ENCODE measurements around the gene SYNC.

SYNC gene

DNA sequence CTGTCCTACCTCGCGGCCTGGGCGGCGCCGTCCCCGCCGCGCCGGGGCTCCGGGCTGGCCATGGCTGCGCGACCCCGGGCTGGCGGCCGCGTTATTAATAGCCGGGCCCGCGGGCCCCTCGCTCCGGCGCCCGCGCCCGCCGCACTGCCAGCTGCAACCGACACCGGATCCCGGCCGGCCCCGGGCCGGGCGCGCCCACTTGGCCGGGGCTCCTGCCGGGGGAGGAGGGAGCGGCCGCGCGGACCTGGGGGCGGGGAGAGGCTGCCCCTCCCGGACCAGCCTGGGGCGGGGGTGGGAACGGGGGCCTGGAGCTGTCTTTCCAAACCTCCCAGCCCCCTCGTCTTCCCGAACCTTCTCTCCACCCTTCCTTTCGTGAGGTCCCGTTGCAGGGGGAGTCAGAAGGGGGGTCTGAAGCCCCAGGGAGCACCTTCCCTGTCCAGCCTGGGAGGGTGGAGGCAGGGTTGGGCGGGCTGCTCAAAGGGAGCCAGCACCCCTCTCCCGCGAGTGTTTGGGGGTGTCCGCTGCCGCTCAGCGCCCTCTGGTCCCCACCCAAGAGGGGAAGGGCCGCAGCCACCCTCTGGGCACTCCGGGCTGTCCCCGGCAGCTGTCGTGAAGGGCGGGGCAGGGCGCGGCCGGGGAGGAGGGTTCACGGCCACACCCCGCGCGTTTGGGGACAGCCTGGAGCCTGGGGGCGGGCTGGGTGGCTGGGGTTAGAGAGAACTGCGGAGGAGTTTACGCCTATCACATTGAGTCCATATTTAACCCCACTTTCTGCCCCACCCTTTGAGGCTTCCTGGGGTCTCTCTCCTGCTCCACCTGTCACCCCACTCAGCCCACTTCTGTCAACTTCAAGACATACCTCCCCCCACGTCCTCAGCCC lies at the start of gene SYNC:
TSS of gene SYNC (minus strand) at position 172 of the 880 bp plus-strand sequence. CDS start at position 62, 110 bp downstream.
- peak; percentile 77 for DNase-seq

DNA sequence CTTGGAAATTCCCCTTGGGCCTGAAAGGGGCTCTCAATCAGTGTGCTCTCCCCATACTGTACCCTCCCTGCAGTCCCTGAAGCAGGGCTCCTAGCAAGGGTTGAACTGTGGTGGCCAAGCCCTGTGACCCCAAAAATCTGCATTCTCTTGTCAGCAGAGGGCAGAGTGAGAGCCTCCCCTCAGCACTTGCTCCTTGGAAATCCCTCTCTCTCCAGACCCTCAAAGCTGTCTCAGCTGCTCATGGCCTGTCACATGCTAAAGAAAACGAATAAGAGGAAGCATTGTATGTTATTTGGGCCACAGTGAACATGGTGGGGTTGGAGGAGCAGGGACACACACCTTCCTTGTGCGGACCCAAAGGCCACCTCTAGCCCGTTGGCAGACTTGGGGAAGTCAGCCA lies 47.2 kb upstream of the SYNC start:
- DNase-seq = no peak

DNA sequence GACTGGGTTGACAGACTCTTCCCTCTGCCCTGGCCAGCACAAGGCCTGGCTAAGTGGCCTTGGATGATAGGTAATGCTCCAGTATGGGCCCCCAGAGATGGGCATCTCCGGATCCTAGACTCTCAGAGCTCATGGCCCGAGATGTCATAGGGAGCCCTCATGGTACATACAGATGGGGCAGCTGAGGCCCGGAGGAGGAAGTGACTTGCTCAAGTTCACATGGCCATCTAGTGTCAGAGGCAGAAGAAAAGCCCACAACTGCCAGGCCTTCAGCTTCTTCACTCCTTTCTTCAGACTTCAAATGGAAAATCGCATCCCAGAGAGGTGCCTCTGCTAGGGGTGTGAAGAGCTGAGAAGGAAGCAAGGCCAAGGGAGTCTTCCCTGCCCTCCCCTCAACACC lies 46.8 kb upstream of the SYNC start:
- no peak for DNase-seq

DNA sequence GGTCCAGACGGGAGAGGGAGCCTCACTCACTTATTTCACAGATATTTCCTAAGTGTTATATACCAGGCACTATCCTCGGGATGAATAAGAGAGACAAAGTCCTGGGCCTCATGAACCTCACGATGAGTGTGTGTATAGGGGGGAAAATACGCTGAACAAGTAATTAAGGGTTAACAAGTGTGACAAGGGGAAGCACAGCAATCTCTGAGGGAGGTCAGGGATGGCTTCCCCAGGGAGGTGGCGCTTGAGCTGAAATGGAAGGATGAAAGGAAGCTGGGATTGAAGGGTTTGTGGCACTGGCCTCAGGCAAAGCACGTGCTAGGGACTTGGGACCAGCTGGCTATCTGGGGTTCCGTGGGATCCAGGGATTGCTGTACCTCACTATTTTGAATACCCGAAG lies 46.4 kb upstream of the SYNC start:
- no peak for DNase-seq

DNA sequence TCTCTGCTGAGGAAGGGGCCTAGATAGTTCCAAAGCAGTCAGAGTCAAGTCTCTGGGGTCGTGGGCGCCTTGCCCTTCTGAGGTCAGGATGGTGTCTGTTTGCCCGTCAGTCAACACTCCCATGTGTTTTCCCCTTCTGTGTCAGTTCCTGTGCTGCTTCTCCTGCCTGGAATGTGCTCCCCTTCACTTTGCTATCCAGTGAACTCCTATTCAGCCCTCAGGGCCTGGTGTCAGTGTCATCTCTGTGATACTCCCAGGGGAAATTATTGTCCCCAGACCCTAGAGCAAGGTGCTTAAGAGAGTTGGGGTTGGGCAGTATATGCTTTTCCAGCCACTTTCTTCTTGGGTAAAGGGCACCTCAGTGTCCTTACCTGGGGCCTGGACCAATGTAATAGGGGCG lies 45.8 kb upstream of the SYNC start:
- DNase-seq = no peak

DNA sequence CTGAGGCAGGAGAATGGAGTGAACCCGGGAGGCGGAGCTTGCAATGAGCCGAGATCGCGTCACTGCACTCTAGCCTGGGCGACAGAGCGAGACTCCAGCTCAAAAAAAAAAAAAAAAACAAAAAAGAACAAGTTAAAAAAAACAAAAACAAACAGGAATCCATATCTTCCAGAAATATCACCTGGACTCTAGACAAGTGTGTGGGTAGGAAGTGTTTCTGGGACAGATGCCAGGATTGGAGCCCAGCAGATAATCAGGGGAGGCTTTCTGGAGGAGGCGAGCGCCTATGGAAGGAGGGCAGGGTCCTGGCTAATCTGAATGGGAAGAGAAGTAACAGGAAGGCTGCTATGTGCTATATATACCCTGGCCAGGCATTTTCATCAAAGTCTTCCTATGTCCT lies 43.6 kb upstream of the SYNC start:
- no peak for DNase-seq

DNA sequence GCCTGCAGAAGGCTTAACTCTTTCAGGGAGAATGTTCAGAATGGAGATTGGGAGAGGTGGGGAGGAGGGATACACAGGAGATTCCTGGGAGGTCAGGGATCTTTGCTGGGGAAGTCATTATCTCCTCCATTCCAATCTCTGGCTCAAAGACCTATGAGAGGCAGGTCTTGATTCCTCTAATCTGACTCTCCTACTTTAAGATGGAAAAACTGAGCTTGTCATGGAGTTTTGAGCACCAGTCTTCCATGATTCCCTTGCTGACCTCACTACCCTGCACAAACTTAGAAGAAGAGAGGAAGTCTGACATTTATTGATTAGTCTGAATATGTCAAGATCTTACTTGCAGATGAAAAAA lies 41.5 kb upstream of the SYNC start:
- no peak for DNase-seq

DNA sequence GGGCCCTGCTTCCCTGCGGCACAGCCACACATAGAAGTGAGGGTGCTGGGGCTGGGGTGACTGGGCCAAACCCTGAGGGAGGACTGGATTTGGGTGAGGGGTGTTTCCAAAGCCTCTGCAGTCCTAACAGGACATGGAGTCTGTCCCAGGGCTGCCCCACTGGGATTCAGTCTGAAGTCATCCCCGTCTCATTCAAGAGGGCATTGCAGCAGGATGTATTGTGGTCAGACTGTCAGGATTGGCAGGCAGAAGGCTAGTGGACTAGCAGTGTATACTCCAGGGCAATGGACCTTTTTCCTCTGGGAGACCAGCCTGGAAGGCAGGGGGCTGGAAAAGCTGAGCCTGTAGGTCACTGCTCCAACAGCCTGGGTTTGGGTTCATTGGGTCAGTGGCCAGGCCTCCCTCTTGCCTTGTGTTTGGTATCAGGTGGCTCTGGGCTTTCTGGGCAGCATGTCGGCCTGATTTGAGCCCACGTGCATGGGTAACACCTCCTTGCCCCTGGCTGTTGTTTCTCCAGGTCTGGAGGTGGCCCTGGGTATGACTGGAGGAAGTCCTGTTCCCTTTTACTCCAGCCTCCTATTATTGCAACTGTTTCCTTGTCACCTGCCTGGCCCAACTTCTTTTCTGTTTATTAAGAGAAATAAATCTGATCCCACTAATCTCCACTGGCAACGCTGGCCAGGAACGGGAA lies 41.0 kb upstream of the SYNC start:
- no peak for DNase-seq

DNA sequence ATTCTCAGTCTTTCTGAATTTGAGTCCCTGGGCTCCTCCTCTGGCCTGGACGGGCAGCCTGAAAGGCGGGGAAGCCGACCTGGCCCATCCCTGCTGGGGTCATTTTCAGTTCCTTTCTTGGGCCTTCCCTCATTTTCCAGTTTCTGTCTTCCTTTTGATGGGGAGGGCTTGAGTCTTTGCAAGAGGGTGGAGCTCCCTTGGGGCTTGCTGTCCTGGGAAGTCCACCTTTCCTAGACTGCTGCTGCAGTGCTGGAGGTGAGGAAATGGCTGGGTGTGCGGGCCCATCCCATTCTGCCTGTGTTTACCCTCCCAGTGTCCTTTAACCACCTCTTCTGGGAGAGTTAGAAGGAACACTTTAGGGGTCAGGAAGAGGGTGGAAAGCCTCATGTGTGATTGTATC lies 40.4 kb upstream of the SYNC start:
- DNase-seq = no peak

DNA sequence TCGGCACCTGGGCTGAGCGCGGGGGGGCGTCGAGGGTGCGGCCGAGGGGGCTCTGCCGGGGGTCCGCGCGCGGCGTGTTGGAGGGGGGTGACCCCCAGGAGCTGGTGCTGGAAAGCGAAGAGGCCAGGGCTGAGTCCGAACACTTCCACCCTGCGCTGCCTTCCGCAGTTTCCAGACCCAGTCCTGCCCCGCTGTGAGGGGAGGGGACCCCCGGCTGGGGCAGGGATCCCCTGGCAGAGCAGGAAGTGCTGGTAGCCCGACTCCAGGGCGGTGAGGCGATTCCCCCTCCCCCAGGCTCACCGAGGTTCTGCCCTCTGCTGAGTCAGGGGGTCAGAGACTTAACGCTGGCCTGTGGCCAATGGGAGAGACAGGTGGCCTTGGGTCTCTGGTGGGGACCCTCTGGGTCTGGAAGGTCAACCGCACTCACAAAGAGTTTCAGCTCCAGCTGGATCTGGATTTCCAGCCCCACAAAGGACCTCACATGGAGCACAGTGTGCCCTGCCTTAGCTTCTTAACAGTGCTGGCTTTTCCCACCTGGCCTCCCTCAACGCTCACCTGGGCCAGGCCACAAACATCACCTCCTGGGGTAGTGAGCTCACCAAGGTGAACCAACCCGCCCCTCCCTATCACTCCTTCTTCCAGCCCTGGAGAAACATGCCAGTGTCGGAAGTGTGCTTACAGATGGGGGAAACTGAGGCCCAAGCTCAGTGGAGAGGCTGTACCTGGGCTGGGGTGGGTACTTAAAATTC lies 39.8 kb upstream of the SYNC start:
- DNase-seq = no peak

DNA sequence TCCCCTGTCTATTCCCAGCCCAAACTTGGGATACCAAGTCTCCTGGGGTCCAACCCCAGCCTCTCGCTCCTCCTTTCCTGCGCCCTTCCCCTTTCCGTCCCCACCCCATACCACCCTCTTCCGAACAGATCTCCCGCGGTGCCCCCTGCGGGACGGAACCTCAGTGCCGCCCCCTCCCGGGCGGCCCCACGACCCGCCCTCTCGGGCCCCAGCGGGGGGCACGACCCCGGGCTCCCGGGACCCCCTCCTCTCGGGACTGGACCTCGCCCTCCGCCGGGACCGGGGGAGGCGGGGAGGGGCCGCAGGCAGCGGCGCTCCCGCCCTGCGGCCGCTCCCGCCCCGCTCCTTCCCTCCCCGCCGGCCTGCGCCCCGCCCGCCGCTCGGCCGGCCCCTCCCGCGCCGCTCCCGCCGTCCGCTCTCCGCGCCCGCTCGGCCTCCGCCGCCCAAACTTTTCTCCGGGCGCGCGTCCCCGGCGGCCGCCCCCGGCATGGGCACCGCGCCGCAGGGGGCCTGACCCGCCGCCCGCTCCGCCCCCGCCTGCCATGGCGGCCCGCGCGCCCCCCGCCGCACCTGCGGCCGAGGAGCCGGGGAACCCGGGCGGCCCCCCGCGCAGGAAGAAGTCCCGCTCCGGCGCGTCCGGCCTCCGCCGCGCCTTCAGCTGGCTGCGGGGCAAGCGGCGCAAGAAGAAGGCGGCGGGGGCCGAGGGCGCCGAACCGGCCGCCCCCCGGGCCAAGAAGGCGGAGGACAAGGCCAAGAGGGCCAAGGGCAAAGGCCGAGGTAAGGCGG lies 39.0 kb upstream of the SYNC start:
- DNase-seq = peak; percentile 31

DNA sequence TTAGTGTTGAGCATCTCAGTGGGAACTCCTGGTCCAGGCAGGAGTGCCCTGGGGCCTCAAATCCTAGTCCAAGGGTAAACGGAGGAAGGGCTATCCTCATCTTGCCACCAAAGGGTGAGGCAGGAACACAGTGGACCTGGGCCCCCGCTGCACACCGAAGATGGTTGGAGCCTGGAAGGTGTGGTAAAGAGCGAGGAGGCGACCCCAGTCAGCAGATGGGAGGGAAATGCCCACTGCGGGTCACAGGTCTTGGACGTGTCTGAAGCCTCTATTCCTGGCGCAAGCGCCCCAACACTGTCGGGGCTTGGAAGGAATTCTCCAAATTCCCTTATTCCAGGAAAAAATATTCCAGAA lies 38.5 kb upstream of the SYNC start:
- DNase-seq = no peak

DNA sequence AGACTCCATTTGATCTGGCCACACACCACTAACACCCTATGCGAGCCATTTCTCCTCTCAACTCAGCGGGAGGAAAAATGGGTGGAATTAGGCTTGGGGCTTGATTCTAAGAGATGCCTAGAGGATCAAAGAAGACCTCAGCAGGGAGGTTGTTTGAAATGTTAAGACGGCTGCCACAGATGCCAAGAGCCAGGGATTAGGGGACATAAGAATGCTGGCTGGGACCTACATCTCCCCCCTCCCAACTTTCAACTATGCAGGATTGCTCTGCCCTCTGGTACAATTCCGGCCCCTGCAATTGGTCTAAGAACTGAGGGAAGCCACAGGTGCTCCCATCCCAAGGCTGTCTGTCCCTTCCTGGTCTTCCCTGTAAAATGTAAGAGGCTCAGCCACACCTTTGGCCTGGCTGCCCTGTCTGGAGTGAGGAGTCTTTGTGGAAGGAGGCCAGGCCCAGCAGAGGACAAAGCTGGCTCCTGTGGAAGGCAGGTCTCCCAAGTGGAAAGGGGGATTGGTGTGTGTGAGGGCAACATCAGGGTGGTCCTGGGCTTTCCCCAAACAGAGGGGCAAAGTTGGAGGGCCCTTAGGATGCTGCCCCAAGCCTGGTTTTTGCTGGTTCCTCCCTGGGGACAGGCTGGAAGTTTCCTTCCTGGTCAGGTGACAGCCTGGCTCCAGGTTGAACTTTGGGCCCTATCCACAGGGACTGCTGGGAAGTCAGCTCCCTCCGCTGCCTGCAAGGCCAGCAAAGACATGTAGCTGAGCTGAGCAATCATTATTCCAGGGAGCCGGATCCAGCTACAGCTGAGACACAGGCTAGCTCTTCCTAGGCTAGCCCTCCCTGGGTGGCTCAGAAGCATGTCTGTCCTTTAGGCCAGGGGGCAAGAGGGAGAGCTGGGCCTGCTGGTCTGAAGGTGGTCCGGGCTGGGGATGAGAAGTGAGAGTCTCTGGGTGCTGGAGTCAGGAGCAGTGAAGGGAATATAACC lies 34.5 kb upstream of the SYNC start:
- no peak for DNase-seq

DNA sequence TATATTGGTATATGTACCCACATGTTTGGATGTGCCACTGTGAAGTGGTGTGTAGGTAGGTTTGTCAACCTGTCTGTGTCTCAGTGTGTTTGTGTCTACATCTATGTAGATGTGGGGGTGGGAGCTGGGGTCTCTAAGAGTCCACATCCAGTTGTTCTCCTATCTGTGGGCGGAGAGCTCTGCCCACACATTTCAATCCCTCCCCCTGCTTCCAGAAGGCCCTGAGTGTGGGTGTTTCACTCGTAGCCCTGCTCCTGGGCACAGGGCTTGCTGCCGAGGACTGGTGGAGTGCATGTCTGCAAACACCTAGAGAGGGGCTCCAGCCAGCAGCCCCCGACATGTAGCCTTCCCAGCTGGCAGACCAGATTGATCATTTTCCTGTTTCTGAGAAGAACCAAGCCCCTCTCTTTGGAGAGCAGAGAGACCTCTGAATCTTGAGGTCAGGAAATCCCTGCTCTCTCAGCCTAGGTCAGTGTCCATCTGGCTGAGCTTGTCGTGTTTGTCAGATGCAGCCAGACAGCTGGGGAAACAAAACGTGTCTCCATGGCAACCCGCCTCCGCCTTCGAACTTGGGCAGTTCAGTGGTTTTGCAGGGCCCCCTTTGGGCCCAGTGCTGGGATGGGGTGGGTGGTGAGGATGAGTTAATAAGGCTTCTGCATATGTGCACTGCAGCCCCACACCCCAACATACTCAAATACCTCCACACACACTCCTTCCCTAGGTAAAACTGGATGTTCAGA lies 31.2 kb upstream of the SYNC start:
- peak; percentile 76 for DNase-seq

DNA sequence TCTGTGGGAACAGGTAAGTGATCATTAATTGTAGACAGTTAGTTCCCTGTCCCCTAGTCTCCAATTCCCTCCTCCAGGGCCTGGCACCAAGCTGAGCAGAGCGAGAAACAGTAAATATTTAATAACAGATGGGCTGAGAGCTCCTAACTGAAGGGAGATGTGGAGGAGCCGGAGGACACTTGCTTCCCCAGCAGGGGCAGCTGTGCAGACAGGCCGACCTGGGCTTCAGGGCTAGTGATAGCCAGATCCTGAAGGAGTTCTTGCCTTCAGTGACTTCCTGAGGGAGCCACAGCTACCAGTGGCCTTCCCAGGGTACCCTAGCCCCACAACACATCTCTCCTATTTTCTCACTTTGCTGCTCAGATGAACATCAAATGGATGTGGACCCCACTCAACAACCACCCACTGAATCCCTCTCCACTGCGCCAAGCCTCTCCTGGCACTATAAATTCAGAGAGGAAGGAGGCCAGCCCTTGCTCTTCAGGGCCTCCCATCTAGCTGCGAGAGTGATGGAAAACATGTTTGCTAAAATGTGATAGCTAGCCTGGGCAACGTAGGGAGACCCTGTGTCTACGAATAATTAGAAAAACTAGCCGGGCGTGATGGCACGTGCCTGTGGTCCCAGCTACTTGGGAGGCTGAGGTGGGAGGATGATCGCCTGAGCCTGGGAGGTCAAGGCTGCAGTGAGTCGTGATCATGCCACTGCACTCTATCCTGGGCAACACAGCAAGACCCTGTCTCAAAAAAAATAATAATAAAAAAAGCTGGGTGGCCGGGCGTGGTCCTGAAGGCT lies 26.9 kb upstream of the SYNC start:
- DNase-seq = no peak

DNA sequence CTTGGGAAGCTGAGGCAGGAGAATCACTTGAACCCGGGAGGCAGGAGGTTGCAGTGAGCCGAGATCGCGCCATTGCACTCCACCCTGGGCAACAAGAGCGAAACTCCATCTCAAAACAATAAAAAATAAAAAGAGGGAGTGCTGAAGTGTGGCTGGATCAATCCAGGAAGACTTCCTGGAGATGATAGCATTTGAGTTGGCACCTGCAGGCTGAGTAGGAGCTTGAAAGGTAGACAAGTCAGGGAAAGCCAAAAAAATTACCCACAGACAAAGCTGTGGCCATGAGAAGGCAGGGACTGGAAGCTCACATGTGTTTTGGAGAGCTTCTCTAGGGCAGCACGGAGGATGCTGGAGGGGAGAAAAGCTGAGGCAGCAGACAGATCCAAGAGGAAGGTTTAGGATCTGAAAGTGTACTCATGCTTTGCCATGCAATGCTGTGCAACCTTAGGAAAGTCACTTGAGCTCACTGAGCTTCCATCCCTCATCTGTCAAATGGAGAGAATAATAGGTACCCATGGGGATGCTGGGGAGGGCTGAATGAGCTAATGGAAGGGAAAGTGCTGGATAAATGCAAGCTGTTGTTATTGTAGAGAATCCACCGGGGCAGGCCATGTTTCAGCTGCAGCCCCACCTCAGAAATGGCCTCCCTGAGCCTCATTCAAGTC lies 26.0 kb upstream of the SYNC start:
- DNase-seq = no peak

DNA sequence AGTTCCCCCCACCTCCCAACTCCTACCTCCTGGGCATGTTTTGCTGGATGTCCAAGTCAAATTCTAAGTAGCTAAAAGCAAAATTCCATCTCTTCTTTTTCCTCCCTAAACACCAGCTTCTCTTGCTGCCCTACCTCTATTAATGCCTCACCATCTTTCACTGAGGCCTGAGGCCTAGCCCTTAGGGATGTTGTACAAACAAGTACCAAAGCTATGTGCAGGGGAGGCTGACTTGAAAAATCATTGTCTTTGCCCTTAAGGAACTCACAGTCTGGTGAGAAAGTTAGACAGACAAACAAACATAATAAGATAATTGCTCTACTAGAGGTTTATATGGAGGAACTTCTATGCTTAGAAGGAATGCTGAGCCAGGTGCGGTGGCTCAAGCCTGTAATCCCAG lies 25.3 kb upstream of the SYNC start:
- no peak for DNase-seq

DNA sequence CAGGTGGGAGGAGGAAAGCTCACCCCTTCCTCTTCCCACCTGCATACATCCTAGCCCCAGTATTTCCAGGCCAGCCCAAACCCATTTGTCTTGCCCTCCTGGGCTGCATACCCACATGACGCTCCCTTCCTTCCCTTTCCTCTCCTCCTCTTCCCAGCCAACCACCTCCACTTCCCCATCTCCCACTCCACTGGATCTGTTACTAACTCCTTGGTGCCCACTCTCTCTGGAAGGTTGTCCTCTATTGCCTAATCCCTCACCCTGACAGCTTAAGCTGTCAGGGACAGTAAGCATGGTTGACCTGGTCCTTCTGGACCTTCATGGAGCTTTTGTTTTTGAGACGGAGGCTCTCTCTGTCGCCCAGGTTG lies 23.0 kb upstream of the SYNC start:
- no peak for DNase-seq
